UCSD-AML1 (cell line): ENCODE results near the gene EMP2.
"Not testable (repeated sequence)": the region's sequence is repeated elsewhere in the genome, so short reads cannot be mapped to it uniquely, and the experiment has no call there.

Experiments
- DNase-seq: peaks from one replicate; lab custom pipeline; 2025; ENCODE audit not compliant: unreplicated experiment; lab: John Stamatoyannopoulos, UW

The EMP2 gene, protein sequence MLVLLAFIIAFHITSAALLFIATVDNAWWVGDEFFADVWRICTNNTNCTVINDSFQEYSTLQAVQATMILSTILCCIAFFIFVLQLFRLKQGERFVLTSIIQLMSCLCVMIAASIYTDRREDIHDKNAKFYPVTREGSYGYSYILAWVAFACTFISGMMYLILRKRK

GRCh38 chr16:10579965-10580882 lies at the start of gene EMP2:
TSS of gene EMP2 (minus strand) at chr16:10580598. CDS start at chr16:10547617, 32,981 bp downstream.
- DNase-seq: peak; percentile 57

DNA sequence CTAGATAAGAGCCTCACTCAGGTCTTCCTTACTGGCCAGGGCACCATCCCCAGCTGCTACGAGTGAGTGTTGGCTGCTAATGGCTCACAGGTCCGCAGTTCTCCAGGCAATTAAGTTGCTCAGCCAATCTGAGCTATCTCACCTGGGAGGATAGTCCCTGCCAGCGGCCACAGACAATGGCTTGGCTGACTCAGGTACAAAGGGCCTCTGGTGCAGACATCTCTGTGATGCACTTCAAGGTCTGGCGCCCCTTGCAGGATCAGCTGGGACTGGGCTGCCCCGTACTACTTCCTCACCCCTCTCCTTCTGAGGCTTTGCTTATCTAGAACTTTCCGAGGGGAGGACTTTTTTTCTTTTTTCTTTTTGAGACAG lies 49.2 kb upstream of the EMP2 start:
- no peak for DNase-seq

- DNase-seq: no peak
These were observed 45.4 kb upstream of the EMP2 start for GRCh38 chr16:10625595-10626357.

DNA sequence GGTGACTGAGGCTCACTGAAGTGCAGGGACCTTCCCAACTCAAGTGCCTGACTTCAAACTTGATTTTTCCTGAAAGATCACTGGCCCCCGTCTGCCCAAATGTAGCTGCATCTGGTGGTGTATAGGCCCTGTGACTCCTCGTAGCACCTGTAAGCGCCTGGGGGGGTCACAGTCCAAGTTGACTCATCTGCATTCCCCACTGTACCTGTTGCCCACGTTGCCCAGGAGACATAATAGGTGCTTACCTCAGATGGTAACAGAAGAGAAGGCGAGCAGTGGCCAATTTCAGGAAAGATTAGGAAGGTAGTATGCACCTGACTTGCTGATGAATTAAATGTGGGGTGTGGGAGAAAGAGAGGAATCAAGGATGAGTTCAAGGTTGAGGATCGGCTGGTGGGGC lies 44.1 kb upstream of the EMP2 start:
- no peak for DNase-seq

DNA sequence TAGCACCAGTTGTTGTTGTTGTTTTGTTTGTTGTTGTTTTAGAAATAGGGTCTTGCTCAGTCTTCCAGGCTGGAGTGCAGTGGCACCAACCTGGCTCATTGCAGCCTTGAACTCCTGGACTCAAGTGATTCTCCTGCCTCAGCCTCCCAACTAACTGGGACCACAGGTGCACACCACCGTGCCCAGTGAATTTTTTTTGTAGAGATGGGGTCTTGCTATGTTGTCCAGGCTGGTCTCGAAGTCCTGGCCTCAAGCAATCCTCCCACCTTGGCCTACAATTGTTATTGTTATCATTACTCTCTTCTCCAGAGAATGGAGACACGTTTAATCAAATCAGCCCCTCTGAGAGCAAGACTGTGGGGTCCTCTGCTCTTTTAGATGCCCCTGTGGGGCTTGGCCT lies 42.7 kb upstream of the EMP2 start:
- no peak for DNase-seq

GRCh38 chr16:10622036-10622921 lies 41.9 kb upstream of the EMP2 start:
- no peak for DNase-seq

DNA sequence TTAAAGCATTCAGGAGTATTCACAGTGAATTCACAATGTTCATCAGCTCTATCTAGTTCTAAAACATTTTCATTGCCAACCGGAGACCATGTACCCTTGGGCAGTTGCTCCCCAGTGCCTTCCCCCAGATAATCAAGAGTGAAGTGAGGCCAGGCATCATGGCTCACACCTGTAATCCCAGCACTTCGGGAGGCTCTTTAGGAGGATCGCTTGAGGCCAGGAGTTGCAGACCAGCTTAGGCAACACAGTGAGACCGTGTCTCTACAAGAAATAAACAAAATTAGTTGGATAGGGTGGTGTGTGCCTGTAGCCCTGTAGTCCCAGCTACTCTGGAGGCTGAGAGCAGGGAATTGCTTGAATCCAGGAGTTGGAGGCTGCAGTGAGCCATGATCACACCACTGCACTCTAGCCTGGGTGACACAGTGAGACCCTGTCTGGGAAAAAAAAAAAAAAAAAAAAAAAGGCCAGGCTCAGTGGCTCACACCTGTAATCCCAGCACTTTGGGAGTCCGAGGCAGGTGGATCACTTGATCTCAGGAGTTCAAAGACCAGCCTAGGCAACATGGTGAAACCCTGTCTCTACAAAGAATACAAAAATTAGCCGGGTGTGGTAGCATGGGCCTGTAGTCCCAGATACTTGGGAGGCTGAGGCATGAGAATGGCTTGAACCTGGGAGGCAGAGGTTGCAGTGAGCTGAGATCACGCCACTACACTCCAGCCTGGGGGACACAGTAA lies 41.0 kb upstream of the EMP2 start:
- DNase-seq: not testable (repeated sequence)

GRCh38 chr16:10620120-10620519 lies 39.7 kb upstream of the EMP2 start:
- no peak for DNase-seq

DNA sequence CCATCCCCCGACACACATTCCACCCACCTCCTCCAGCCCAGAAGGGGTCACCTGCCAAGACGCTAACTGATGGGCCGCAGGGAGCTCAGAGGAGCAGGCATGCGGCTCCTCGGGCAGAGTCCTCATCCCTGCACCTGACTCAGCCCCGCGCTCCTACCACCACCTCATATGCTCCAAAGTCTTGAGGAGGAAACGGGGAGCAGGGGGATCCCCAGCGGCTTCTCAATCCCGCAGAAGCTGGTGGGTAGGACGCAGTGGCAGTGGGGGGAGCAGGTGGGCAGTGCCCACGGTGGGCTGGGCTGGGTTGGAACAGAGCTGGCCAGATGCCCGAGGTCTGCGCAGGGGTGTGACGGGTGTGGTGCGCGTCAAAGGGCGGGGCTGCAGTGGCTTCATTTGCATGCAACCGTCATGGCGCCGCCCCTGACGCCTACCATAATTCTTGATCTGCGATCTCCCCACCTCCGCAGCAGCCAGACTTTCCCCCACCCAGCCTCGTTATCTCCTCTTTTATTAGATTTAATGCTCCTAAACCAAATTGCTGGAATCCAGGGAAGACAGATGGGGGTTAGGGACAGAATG lies 39.0 kb upstream of the EMP2 start:
- DNase-seq: no peak

DNA sequence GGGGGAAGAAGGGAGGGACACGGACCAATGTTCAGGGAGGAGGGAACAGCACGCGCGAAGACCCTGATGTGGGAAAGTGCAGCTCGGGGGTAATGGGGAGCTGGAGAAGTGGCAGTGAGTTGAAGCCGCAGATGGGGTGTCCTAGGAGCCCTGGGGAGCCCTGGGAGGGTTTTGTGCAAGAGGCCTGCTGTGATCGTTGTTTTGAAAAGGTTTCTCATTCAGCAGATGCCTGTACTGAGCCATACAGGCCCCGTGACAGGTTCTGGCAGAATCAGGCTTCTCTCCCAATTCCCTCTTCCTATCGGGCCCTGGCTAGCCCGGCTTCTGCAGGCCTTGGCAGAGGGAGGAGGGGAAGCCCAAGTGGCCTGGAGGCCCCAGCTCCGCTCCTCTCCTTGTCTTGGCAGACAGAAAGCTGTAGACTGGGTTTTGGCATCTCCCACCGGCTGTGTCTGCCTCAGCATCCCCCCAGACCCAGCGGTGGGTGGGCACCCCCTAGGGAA lies 38.4 kb upstream of the EMP2 start:
- DNase-seq: no peak

DNA sequence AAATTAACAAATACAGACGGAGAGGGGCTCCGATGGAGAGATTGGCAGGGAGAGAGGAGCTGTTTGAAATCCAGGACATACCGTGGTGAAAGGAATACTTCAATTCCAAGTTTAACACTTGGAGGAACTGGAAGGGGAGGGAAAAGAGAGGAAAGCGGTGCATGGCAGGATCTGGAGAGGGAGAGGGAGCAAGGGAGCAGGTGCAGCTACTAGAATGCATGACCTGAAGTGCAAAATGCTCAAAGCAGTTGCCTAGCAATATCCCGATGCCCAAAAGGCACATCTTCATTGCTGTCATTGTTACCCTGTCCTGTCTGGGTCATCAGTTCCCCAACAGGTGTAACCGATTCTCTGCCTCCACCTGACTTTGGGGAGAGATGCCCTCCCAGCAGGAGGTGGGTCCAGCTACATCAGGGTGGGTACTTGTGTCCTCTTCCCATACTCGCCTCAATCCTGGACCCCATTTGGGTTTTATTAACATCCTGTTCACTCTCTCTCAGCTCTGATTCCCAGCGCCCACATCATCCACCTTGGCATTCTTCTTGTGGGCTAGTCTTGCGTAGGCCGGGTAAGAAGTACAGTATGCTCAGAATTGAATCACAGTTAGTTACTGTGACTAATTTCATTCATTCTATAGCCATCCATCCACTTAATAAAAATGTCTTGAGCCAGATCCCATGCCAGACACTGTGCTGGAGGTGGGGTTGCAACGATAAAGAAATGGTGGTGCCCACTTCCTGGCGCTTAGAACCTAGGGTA lies 37.4 kb upstream of the EMP2 start:
- no peak for DNase-seq

DNA sequence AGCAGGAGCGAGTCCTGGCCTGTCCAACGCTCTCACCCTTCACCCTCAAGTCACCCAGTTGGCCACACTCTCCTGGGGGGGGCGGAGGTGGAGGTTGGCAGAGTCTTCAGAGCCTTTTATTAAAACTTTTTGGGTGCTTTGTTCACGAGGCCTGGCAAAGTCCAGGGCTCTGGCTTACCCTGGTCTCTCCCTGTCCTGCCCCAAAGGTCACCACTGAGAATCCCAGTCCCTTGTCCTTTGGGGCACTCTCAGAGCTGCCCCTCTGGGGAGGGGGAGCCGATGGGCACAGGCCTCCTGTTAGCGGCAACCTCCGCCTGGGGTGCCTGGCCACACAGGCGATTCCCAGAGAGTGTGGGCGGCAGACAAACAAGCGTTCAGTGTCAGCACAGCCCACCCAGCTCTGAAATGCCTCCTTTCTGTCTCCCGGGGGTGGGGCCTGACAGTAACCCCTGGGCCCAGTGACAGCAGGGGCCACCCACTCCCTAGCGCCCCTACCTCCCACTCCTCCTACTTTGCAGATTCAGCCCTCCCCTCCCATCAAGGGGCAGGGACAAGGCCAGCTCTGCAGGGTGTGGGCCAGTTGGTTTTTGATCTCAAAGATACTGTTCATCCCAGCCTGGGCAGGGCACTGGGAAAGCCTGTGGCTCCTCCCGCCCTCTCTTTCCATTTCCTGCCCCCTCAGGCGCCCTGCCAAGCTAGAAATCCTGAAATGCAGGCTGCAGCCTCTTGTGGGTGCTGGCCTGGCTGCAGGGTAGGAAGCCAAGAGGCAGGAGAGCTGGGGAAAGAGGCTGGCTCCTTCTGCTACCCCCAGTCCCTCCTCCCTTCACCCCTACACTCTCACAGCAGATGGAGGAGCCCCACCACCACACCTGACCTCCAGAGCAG lies 36.6 kb upstream of the EMP2 start:
- DNase-seq: no peak

DNA sequence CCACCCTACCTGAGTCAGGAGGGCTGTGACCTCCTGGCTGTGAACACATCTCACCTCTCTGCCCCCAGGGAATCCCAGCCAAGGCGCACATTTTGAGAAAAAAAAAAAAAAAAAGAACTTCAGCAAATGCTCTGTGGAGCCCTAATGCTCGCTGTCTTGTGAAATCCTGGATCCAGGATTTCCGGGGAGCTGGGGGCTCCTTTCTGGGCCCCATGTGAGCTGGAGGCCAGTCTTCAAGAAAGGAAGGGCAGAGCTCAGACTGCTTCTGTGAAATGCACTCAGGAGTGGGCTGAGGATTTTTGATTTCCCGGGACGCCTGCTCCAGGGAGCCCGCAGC lies 36.0 kb upstream of the EMP2 start:
- DNase-seq: no peak

GRCh38 chr16:10614685-10615084 lies 34.3 kb upstream of the EMP2 start:
- no peak for DNase-seq

DNA sequence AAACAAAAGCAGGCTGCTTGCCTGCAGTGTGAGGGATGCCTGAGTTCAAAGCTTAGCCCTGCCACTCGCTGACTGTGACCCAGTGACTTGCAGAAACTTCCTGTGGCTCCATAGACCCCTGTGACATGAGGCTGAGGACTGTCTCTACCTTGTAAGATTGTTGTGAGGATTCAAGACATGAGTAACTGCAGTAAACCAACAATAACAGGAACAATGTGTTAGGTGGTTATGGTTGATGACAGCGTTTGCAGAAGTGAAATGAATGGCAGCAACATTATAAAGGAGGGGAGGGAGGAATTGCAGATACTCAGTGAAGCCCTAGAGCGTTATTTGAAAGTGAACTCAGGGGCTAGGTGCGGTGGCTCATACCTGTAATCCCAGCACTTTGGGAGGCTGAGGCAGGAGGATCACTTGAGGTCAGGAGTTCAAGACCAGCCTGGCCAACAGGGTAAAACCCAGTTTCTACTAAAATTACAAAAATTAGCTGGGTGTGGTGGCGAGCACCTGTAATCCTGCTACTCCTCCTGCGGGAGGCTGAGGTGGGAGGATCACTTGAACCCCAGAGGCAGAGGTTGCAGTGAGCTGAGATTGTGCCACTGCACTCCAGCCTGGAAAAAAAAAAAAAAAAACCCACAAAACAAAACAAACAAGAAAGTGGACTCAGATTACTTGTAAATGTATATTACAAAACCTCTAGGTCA lies 33.5 kb upstream of the EMP2 start:
- DNase-seq: no peak

GRCh38 chr16:10612649-10613179 lies 32.3 kb upstream of the EMP2 start:
- no peak for DNase-seq

DNA sequence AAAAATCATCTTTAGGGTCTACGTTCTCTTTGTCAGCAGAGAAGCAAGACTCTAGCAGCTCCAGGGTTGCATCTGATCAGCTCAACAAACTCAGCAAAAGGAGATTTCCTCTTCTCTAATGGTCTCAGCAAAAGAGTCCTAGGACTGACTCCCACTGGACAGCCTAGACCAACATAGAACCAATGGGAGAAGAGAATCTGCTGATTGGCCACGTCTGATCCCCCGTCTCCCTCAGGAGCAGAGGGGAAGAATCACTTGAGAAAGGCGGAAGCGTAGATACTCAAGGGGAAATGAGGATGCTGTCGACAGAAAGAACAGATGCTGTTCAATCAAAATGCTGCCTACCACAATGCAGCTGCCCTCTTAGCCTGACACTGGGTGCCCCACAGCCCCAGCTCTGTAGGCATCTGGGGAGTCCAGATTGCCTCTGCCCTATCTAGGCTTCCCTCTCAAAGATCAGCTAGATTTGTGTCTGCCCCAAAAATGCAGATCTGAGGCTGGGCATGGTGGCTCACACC lies 31.5 kb upstream of the EMP2 start:
- no peak for DNase-seq
